Measurements from ENCODE around the gene LONRF2. TPM values are rescaled to one million over a fixed set of nuclear protein-coding genes. Genes with fewer than 3 reads are reported as not detected.
"Not testable (repeated sequence)": the region's sequence is repeated elsewhere in the genome, so short reads cannot be mapped to it uniquely, and the experiment has no call there.

LONRF2 gene
- total RNA-seq (2022) (not detected in 2 replicates), Bru-seq, nascent RNA (percentile 2 among the genes with signal in this experiment), BruChase-seq, experiment 1, labeled RNA remaining after a 6-hour chase (percentile 8 among the genes with signal in this experiment), BruChase-seq, experiment 2, labeled RNA remaining after a 2-hour chase (percentile 6 among the genes with signal in this experiment)
- long read RNA-seq, result 0 reads

DNA sequence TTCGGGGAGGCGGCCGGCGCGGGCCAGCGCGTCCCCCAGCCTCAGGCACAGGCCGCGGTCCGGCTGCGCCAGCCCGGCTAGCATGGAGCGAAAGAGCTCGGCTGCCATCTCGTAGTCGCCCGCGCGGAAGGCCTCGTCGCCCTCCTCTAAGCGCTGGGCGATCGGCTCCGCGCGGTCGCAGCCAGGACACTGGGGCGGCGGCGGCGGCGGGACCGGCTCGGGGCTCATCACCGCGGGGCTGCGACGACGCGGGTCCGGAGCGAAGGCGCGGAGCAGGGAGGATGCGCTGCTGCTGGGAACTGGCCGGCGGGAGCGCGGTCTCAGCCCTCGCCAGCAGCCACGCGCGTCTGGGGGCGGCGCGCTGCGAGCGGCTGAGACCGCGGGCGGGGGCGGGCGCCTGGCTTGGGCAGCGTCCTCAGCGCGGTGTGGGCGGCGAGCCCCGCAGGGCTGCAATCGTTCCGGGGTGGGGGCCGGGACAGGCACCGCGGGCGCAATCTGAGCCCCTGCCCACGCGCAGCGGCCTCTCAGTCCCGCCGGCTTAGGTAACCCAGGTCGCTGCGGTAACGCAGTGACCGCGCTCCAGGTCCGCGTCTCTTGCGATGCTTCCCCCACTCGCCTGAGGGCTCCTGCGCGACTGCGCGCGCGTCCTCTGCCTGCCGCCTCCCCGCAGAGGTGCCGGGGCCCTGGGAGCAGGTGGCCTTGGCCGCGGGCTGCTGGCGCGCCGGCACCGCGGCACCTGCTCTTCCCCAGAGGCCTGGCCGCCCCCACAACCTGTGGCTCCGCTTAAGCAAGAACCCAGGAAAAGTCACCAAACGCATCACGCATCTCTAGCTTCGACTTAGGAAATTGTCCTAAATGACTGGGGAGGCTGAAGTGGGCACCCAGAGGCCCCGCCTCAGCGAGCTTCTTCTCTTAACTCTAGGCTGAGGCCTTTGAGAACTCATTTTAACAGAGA lies at the start of gene LONRF2:
LONRF2 (minus strand) TSS at position 636 of the 955 bp plus-strand sequence; CDS start at position 228, 408 bp downstream.
- TF ChIP-seq, protein P1, sequence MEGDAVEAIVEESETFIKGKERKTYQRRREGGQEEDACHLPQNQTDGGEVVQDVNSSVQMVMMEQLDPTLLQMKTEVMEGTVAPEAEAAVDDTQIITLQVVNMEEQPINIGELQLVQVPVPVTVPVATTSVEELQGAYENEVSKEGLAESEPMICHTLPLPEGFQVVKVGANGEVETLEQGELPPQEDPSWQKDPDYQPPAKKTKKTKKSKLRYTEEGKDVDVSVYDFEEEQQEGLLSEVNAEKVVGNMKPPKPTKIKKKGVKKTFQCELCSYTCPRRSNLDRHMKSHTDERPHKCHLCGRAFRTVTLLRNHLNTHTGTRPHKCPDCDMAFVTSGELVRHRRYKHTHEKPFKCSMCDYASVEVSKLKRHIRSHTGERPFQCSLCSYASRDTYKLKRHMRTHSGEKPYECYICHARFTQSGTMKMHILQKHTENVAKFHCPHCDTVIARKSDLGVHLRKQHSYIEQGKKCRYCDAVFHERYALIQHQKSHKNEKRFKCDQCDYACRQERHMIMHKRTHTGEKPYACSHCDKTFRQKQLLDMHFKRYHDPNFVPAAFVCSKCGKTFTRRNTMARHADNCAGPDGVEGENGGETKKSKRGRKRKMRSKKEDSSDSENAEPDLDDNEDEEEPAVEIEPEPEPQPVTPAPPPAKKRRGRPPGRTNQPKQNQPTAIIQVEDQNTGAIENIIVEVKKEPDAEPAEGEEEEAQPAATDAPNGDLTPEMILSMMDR (IDR thresholded peaks at IDR 0.05; ENCODE audit: unreplicated experiment), result no peak
- intact Hi-C loops (cut with micrococcal nuclease), result no loop called here
- Mint-ChIP-seq H3K36me3 (ENCODE audit: insufficient read depth, unreplicated experiment) (no peaks in the 10 kb centered on the region), H3K27ac (ENCODE audit: low read depth, unreplicated experiment) (no peak within 1 kb of the TSS), H3K4me1 (ENCODE audit: insufficient read depth, unreplicated experiment) (no peaks in the 10 kb centered on the region), H3K9me3 (ENCODE audit: unreplicated experiment) (peaks cover 19% of the 10 kb centered on the region), H3K4me3 (ENCODE audit: unreplicated experiment) (no peak within 1 kb of the TSS), H3K27me3 (ENCODE audit: insufficient read depth, unreplicated experiment) (no peaks in the 10 kb centered on the region)
- no TSS peak for BruUV-seq (replicated peaks)
- ChIA-PET POLR2A (interaction anchor here (0.7 kb wide), 1 partner anchor 824 kb away, joined by 3 read pairs; no protein-coding TSS in a partner anchor), CTCF (no interaction called here)
- DNase-seq (ENCODE audit: unreplicated experiment), result no peak

DNA sequence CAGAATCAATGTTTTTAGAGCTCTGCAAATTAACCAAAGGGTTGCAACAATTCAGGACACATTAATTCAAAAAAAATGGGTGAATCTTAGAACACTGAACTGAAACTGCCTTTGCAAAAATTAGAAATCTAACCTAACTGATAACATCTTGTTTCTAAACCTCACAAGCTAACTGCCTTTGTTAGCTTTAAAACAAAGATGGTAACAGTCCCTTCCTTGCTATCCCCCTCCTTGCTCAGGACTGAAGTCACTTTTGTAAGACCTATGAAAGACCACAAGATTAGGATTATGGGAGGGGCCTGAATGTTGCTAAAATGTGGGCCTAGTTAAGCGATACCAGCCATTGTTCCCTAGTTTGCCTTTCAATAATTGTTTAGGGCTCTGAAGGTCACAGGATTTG lies 44.9 kb upstream of the LONRF2 start:
- no TSS peak for BruUV-seq (replicated peaks)
- peaks cover 15% of the 10 kb centered on the region for H3K4me1 Mint-ChIP-seq (ENCODE audit: insufficient read depth, unreplicated experiment)
- H3K9me3 Mint-ChIP-seq (ENCODE audit: unreplicated experiment), result peaks cover 18% of the 10 kb centered on the region
- H3K4me3 Mint-ChIP-seq (ENCODE audit: unreplicated experiment), result no peak overlapping the region
- ChIA-PET POLR2A (interaction anchor here (0.7 to 3.6 kb wide), 2 partner anchors 75 to 293 kb away, joined by 3 to 22 read pairs; no protein-coding TSS in a partner anchor), CTCF (interaction anchor here (0.6 to 4.9 kb wide), 4 partner anchors 14 to 879 kb away, joined by 3 to 50 read pairs (median 21); no protein-coding TSS in a partner anchor)
- H3K27me3 Mint-ChIP-seq (ENCODE audit: insufficient read depth, unreplicated experiment), result peaks cover 9% of the 10 kb centered on the region
- TF ChIP-seq, protein P1 (IDR thresholded peaks at IDR 0.05; ENCODE audit: unreplicated experiment), result no peak
- no peaks in the 10 kb centered on the region for H3K36me3 Mint-ChIP-seq (ENCODE audit: insufficient read depth, unreplicated experiment)
- intact Hi-C loops (cut with micrococcal nuclease), result no loop called here
- no peak for DNase-seq (ENCODE audit: unreplicated experiment)
- H3K27ac Mint-ChIP-seq (ENCODE audit: low read depth, unreplicated experiment), result no peak overlapping the region

DNA sequence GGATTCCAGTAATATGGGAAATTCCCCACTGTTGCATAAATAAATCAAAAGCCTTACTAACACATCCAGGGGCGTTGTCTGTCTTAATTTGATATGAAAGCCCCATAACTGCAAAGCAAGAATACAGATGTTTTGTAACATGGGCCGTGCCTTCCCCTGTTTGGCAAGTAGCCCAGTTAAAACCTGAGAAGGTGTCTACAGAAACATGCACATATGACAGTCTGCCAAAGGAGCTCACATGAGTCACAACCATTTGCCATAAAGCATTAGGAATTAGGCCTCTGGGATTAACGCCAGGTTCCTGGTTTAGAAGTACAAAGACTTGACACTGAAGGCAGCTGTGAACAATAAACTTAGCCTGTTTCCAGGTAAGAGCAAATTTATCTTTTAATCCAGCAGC lies 43.1 kb upstream of the LONRF2 start:
- H3K36me3 Mint-ChIP-seq (ENCODE audit: insufficient read depth, unreplicated experiment), result no peaks in the 10 kb centered on the region
- BruUV-seq (replicated peaks), result no TSS peak
- H3K4me3 Mint-ChIP-seq (ENCODE audit: unreplicated experiment), result no peak overlapping the region
- peaks cover 12% of the 10 kb centered on the region for H3K9me3 Mint-ChIP-seq (ENCODE audit: unreplicated experiment)
- ChIA-PET POLR2A (interaction anchor here (0.8 to 3.6 kb wide), 6 partner anchors 10 to 1028 kb away, joined by 3 to 22 read pairs (median 4); partner anchors contain the start of genes EIF5B and PDCL3), CTCF (interaction anchor here (0.6 to 4.9 kb wide), 3 partner anchors 16 to 103 kb away, joined by 4 to 50 read pairs (median 38); no protein-coding TSS in a partner anchor)
- TF ChIP-seq, protein P1 (IDR thresholded peaks at IDR 0.05; ENCODE audit: unreplicated experiment), result no peak
- peak overlapping the region; percentile 39 for H3K27ac Mint-ChIP-seq (ENCODE audit: low read depth, unreplicated experiment)
- H3K4me1 Mint-ChIP-seq (ENCODE audit: insufficient read depth, unreplicated experiment), result peaks cover 15% of the 10 kb centered on the region
- intact Hi-C loops (cut with micrococcal nuclease), result loop anchor here (1.0 kb wide), 1 partner anchor 73 kb away; no protein-coding TSS in a partner anchor
- no peaks in the 10 kb centered on the region for H3K27me3 Mint-ChIP-seq (ENCODE audit: insufficient read depth, unreplicated experiment)
- peak; percentile 100 for DNase-seq (ENCODE audit: unreplicated experiment)

DNA sequence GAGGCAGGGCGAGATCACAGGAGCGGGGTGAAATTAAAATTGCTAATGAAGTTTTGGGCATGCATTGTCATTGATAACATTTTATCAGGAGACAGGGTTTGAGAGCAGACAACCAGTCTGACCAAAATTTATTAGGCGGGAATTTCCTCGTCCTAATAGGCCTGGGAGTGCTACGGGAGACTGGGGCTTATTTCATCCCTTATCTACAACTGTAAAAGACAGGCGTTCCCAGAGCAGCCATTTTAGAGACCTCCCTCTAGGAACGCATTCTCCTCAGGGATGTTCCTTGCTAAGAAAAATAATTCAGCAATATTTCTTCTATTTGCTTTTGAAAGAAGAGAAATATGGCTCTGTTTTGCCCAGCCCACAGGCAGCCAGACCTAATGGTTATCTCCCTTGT lies 40.0 kb upstream of the LONRF2 start:
- BruUV-seq (replicated peaks); H3K27ac Mint-ChIP-seq (ENCODE audit: low read depth, unreplicated experiment); H3K27me3 Mint-ChIP-seq (ENCODE audit: insufficient read depth, unreplicated experiment); intact Hi-C loops (cut with micrococcal nuclease); POLR2A ChIA-PET; H3K4me3 Mint-ChIP-seq (ENCODE audit: unreplicated experiment); DNase-seq (ENCODE audit: unreplicated experiment); H3K36me3 Mint-ChIP-seq (ENCODE audit: insufficient read depth, unreplicated experiment): not testable (repeated sequence)
- Mint-ChIP-seq H3K4me1 (ENCODE audit: insufficient read depth, unreplicated experiment) (peaks cover 15% of the 10 kb centered on the region), H3K9me3 (ENCODE audit: unreplicated experiment) (peaks cover 10% of the 10 kb centered on the region)
- CTCF ChIA-PET, result interaction anchor here (0.7 kb wide), 1 partner anchor 88 kb away, joined by 3 read pairs; no protein-coding TSS in a partner anchor

All from MCF 10A (cell line).